ENCODE measurements around the gene TBC1D9B. TPM values are rescaled to one million over a fixed set of nuclear protein-coding genes. Genes with fewer than 3 reads are reported as not detected.

The TBC1D9B gene
- total RNA-seq, 1 donor from 2014 or later = 114 TPM

DNA sequence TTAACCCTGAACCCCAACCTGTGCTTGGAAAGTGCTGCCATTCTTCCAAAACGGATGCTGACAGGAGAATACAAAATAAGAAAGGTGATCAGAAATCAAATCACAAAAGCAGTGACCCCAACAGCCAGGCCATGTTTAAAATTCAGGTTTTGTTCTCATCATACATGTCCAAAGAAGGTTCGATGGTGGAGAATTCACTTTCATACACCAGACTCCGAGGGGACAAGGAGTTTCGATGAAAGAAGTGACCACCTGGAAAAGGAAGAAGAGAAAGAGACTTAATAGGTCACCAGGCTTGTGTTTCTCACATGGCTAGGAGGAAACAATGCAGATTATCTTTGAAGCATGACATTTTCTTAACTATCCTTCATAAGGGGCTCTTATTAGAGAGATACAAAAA, 12.5 kb upstream of the TBC1D9B start:
- DNase-seq (ENCODE audit: extremely low spot score, unreplicated experiment) = no peak
- H3K4me1 Mint-ChIP-seq (ENCODE audit: unreplicated experiment) = no peaks in the 10 kb centered on the region
- TF ChIP-seq, protein P1, sequence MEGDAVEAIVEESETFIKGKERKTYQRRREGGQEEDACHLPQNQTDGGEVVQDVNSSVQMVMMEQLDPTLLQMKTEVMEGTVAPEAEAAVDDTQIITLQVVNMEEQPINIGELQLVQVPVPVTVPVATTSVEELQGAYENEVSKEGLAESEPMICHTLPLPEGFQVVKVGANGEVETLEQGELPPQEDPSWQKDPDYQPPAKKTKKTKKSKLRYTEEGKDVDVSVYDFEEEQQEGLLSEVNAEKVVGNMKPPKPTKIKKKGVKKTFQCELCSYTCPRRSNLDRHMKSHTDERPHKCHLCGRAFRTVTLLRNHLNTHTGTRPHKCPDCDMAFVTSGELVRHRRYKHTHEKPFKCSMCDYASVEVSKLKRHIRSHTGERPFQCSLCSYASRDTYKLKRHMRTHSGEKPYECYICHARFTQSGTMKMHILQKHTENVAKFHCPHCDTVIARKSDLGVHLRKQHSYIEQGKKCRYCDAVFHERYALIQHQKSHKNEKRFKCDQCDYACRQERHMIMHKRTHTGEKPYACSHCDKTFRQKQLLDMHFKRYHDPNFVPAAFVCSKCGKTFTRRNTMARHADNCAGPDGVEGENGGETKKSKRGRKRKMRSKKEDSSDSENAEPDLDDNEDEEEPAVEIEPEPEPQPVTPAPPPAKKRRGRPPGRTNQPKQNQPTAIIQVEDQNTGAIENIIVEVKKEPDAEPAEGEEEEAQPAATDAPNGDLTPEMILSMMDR (conservative IDR thresholded peaks at IDR 0.05) = no peak
- no peak overlapping the region for H3K4me3 Mint-ChIP-seq
- H3K27me3 Mint-ChIP-seq = no peaks in the 10 kb centered on the region
- no peaks in the 10 kb centered on the region for H3K36me3 Mint-ChIP-seq
- H3K9me3 Mint-ChIP-seq = no peaks in the 10 kb centered on the region
- H3K27ac Mint-ChIP-seq = no peak overlapping the region

GRCh38 chr5:179919487-179920060, 11.9 kb upstream of the TBC1D9B start:
- no peak overlapping the region for H3K4me3 Mint-ChIP-seq
- H3K36me3 Mint-ChIP-seq = no peaks in the 10 kb centered on the region
- no peaks in the 10 kb centered on the region for H3K9me3 Mint-ChIP-seq
- H3K27ac Mint-ChIP-seq = no peak overlapping the region
- no peaks in the 10 kb centered on the region for H3K27me3 Mint-ChIP-seq
- peak; percentile 62 for DNase-seq (ENCODE audit: extremely low spot score, unreplicated experiment)
- no peaks in the 10 kb centered on the region for H3K4me1 Mint-ChIP-seq (ENCODE audit: unreplicated experiment)
- TF ChIP-seq, protein P1 (conservative IDR thresholded peaks at IDR 0.05) = no peak

GRCh38 chr5:179918742-179919486, 11.2 kb upstream of the TBC1D9B start:
- peak; percentile 52 for DNase-seq (ENCODE audit: extremely low spot score, unreplicated experiment)
- H3K4me3 Mint-ChIP-seq = no peak overlapping the region

DNA sequence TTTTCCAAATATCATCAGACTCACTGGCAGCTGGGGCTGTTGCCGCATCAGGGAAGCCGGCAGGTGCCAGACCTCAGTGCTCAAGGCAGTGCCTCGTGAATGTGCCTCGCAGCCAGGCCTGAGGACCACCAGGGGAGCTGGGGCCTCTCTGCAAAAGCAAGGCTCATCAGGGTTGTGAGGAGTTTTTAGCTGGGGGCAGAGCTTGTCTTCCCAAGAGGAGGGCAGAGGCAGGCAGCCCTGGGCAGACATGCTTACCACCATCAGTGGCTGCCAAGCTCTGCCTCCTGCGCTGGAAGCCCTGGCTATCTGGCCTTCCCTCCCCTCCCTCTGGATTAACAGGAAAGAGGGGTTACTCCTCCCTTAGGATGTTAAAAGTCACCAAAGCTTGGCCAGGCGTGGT, 8.8 kb upstream of the TBC1D9B start:
- no peak overlapping the region for H3K27ac Mint-ChIP-seq
- H3K36me3 Mint-ChIP-seq = no peaks in the 10 kb centered on the region
- DNase-seq (ENCODE audit: extremely low spot score, unreplicated experiment) = no peak
- no peaks in the 10 kb centered on the region for H3K9me3 Mint-ChIP-seq
- TF ChIP-seq, protein P1 (conservative IDR thresholded peaks at IDR 0.05) = no peak
- no peaks in the 10 kb centered on the region for H3K4me1 Mint-ChIP-seq (ENCODE audit: unreplicated experiment)
- H3K27me3 Mint-ChIP-seq = no peaks in the 10 kb centered on the region
- H3K4me3 Mint-ChIP-seq = no peak overlapping the region

More at GRCh38 chr5:179918742-179919486, 11.2 kb upstream of the TBC1D9B start:
- H3K27ac Mint-ChIP-seq = no peak overlapping the region
- no peaks in the 10 kb centered on the region for H3K36me3 Mint-ChIP-seq
- no peaks in the 10 kb centered on the region for H3K4me1 Mint-ChIP-seq (ENCODE audit: unreplicated experiment)
- TF ChIP-seq, protein P1 (conservative IDR thresholded peaks at IDR 0.05) = no peak
- no peaks in the 10 kb centered on the region for H3K9me3 Mint-ChIP-seq
- no peaks in the 10 kb centered on the region for H3K27me3 Mint-ChIP-seq

DNA sequence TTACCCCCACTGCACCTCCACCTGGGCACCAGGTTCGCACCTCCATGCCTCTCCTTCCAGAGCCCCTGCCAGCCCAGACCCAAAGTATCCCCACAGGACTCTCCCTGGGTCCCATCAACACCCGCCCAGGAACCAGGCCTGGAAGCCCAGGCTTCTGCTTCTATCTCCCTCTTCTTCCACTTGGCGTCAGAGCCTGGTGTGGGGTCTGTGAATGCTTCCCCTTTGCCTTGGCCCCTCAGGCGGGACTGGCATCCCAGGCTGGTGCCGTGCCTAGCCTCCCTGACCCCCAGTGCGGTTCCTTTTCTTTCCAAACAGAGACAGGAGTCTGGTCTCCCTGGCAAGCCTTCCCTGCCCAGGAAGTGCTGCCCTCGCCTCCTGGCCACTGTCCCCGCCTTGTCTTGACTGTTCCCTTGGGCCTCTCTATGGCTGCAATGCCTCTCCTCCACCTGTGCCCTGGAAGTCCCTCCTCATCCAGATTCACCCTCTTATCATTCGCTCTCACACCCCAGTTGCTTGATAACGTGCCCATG, 7.8 kb upstream of the TBC1D9B start:
- no peaks in the 10 kb centered on the region for H3K27me3 Mint-ChIP-seq
- peak overlapping the region; percentile 71 for H3K27ac Mint-ChIP-seq
- DNase-seq (ENCODE audit: extremely low spot score, unreplicated experiment) = no peak
- no peaks in the 10 kb centered on the region for H3K36me3 Mint-ChIP-seq
- TF ChIP-seq, protein P1 (conservative IDR thresholded peaks at IDR 0.05) = no peak
- H3K9me3 Mint-ChIP-seq = no peaks in the 10 kb centered on the region
- H3K4me1 Mint-ChIP-seq (ENCODE audit: unreplicated experiment) = no peaks in the 10 kb centered on the region
- no peak overlapping the region for H3K4me3 Mint-ChIP-seq

All from type B pancreatic cell (in vitro differentiated cells).